Ishikawa (cell line): ENCODE measurements around the gene G6PD.

Source experiments
- CEBPB ChIP-seq: IDR thresholded peaks from 2 replicates; pipeline ENCODE4 v1.6.1; 2012
- CREB1 ChIP-seq: IDR thresholded peaks from 2 replicates; pipeline ENCODE4 v1.6.1; 2012; ENCODE audit warnings: low read depth
- EGR1 ChIP-seq: IDR thresholded peaks from 2 replicates; pipeline ENCODE4 v1.6.1; 2012
- EP300 ChIP-seq: IDR thresholded peaks from 2 replicates; pipeline ENCODE4 v1.6.1; 2012; ENCODE audit warnings: borderline replicate concordance
- FOXM1 ChIP-seq: IDR thresholded peaks from 2 replicates; pipeline ENCODE4 v1.6.1; 2012; ENCODE audit warnings: low read depth, borderline replicate concordance
- NFIC ChIP-seq: IDR thresholded peaks from 2 replicates; pipeline ENCODE4 v1.6.1; 2012
- RAD21 ChIP-seq: IDR thresholded peaks from 2 replicates; pipeline ENCODE4 v1.6.1; 2012; ENCODE audit warnings: low read depth
- TAF1 ChIP-seq: IDR thresholded peaks from 2 replicates; pipeline ENCODE4 v1.6.1; 2012; ENCODE audit warnings: low read depth, mild to moderate bottlenecking
- TCF12 ChIP-seq: IDR thresholded peaks from 2 replicates; pipeline ENCODE4 v1.6.1; 2012; ENCODE audit warnings: low read depth
- TEAD4 ChIP-seq: IDR thresholded peaks from 2 replicates; pipeline ENCODE4 v1.6.1; 2012
- YY1 ChIP-seq: IDR thresholded peaks from 2 replicates; pipeline ENCODE4 v1.6.1; 2012; ENCODE audit warnings: low read depth
- ZBTB7A ChIP-seq: IDR thresholded peaks from 2 replicates; pipeline ENCODE4 v1.6.1; 2012; ENCODE audit warnings: low read depth
- TF ChIP-seq, protein P1 (sequence below): IDR thresholded peaks from 2 replicates; pipeline ENCODE4 v1.6.1; 2012
- TF ChIP-seq, protein P2 (sequence below): IDR thresholded peaks from 2 replicates; pipeline ENCODE4 v1.6.1; 2012; ENCODE audit warnings: low read depth, mild to moderate bottlenecking
- TF ChIP-seq, protein P3 (sequence below): IDR thresholded peaks from 2 replicates; pipeline ENCODE4 v1.6.1; 2012

The G6PD gene

DNA sequence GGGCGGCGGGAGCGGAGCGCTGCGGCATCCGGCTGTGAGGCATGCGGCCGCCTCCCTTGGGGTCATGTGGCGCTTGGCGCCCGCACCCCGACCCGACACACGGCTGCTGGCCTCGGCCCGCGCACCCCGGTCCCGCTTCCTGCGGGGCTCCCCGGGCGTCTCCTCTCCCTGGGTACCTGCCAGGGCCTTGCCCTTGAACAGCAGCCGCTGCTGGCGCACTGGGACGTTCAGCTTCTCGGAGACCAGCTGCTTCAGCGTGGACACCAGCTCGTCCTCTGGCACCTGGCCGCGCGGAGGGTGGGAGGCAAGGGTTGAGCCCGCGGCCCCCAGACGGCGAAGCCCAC lies 60.6 kb downstream of the G6PD start:
- TF ChIP-seq NFIC: no peak
- TF ChIP-seq, protein P1, sequence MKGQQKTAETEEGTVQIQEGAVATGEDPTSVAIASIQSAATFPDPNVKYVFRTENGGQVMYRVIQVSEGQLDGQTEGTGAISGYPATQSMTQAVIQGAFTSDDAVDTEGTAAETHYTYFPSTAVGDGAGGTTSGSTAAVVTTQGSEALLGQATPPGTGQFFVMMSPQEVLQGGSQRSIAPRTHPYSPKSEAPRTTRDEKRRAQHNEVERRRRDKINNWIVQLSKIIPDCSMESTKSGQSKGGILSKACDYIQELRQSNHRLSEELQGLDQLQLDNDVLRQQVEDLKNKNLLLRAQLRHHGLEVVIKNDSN: peak; percentile 27
- TF ChIP-seq, protein P2, sequence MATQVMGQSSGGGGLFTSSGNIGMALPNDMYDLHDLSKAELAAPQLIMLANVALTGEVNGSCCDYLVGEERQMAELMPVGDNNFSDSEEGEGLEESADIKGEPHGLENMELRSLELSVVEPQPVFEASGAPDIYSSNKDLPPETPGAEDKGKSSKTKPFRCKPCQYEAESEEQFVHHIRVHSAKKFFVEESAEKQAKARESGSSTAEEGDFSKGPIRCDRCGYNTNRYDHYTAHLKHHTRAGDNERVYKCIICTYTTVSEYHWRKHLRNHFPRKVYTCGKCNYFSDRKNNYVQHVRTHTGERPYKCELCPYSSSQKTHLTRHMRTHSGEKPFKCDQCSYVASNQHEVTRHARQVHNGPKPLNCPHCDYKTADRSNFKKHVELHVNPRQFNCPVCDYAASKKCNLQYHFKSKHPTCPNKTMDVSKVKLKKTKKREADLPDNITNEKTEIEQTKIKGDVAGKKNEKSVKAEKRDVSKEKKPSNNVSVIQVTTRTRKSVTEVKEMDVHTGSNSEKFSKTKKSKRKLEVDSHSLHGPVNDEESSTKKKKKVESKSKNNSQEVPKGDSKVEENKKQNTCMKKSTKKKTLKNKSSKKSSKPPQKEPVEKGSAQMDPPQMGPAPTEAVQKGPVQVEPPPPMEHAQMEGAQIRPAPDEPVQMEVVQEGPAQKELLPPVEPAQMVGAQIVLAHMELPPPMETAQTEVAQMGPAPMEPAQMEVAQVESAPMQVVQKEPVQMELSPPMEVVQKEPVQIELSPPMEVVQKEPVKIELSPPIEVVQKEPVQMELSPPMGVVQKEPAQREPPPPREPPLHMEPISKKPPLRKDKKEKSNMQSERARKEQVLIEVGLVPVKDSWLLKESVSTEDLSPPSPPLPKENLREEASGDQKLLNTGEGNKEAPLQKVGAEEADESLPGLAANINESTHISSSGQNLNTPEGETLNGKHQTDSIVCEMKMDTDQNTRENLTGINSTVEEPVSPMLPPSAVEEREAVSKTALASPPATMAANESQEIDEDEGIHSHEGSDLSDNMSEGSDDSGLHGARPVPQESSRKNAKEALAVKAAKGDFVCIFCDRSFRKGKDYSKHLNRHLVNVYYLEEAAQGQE: no peak

DNA sequence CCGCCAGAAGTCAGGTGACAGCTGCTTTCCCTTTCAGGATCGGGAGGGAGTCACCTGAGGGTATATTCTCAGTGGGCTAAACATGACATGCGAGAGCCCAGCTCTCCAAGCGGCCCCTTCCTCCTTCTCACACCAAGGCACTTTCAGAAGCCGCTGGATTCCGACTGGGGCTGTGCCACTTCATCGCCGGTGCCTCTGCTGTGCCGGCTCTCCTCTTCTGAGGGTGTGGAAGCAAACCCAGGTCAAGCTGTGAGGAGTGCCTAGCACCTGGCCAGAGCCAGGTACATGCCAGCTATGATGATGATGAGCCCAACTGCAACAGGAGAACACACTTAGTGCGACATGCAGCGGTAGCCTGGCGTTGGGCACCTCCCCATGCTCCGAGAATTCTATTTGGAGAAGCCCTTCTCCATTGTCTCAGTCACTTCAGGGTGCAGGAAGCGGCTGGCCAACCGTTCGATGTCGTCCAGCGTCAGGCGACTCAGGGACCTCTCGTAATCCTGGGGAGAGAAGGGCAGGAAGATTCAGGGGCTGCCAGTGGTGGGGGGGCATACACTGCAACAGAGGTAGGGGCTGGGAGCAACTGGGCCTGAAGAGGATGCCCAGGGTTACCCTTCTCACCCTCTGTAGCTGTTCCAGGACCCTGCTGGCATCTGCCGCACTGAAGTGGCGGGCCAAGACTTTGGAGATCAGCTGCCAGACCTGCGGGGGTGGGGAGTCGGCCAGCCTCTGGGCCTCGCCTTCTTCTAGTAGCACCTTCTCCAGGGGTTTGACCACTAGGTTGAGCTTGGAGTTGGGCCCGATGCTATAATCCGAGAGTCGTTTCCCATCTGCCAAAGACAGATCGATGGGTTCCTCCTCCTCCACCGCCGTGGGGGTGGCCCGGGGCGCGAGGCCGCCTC lies 61.2 kb downstream of the G6PD start:
- no peak for TF ChIP-seq TEAD4
- TF ChIP-seq RAD21: no peak
- TF ChIP-seq, protein P3, sequence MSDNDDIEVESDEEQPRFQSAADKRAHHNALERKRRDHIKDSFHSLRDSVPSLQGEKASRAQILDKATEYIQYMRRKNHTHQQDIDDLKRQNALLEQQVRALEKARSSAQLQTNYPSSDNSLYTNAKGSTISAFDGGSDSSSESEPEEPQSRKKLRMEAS: no peak
- TF ChIP-seq EGR1: no peak
- no peak for TF ChIP-seq CREB1
- no peak for TF ChIP-seq CEBPB
- no peak for TF ChIP-seq YY1
- TF ChIP-seq, protein P2: no peak
- no peak for TF ChIP-seq FOXM1
- TF ChIP-seq, protein P1: no peak
- no peak for TF ChIP-seq NFIC
- TF ChIP-seq TCF12: no peak
- TF ChIP-seq TAF1: no peak
- no peak for TF ChIP-seq ZBTB7A
- no peak for TF ChIP-seq EP300

DNA sequence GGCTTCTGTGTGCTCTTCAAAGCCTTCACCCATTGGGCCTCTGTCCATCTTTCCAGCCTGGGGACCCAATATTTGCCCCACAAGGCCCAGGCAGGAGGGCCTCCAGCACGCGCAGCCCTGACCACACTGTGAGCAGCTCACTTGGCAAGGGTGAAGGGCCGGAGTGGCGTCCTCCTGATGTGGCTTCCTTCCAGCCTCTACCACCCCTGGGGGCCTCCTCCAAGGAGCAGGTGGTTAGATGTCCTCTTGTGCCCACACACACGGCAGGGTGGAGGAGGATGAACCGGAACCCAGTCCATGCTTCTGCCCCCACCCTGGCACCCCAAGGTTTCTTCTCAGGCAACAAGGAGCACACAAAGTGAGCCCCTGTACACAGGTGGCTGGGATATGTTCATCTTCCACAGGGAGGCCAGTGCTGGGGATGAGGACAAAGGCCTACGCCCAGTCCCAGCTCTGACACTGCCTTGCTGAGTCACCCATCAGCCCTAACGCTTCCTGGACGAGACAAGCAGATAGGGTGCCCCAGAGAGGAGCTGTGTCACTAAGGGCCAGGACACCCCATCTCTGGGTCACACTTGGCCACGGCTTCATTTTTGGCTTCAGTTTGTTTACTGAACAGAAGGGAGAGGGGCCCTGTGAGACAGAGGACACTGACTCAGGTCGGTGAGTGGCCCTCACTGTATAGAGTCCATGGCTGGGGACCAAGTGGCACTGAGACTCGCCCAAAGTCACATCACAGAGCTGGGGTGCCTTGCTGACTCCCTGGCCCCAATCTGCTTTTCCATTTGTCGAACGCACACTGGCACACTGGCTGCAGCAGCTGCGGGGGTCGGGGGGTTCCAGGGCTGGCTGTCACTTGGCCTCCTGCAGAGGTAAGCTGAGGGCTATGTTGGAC lies 62.1 kb downstream of the G6PD start:
- TF ChIP-seq FOXM1 (no peak), RAD21 (no peak), CEBPB (no peak), YY1 (no peak), NFIC (no peak), EP300 (no peak), CREB1 (no peak), TCF12 (no peak), TAF1 (no peak), TEAD4 (no peak), ZBTB7A (no peak)
- TF ChIP-seq, protein P2: no peak
- TF ChIP-seq, protein P3: no peak

DNA sequence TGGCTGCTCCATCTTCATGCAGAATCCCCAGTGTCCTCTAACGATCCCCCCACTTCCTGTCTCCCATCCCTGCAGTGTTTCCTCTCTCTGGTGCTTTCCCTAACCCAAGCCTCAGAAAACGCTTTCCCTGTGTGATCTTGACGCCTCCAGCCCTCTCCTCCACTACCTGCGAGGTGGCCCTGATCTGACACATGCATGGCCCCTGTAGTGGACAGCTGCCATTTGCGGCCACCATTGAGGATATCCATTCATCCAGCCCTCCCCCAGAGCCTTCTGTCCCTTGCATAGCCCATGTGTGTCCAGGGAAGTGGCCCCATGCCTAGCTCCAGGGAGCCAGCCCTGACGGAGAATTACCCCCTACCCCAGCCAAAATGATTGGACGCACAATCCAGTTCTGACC lies 63.3 kb downstream of the G6PD start:
- TF ChIP-seq CREB1 (no peak), TCF12 (no peak), CEBPB (no peak), TAF1 (no peak), YY1 (no peak), FOXM1 (no peak)
- TF ChIP-seq, protein P1: no peak
- TF ChIP-seq, protein P3: no peak
